ENCODE measurements around the gene CCL7. TPM values are rescaled to one million over a fixed set of nuclear protein-coding genes. Genes with fewer than 3 reads are reported as not detected.

CCL7 gene
- total RNA-seq, 1 donor from 2014 or later, result not detected

DNA sequence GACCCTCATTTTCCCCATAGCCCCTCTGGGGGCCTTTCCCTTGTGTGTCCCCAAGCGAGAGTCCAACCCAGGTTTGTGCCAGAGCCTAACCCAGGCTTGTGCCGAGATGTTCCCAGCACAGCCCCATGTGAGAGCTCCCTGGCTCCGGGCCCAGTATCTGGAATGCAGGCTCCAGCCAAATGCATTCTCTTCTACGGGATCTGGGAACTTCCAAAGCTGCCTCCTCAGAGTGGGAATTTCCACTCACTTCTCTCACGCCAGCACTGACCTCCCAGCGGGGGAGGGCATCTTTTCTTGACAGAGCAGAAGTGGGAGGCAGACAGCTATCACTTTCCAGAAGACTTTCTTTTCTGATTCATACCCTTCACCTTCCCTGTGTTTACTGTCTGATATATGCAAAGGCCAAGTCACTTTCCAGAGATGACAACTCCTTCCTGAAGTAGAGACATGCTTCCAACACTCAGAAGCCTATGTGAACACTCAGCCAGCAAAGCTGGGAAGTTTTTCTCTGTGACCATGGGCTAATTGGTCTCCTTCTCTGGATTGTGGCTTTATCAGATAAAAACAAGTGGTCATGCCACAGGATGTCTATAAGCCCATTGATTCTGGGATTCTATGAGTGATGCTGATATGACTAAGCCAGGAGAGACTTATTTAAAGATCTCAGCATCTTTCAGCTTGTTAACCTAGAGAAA is 17.4 kb upstream of the CCL7 start:
- no peak for TF ChIP-seq CTCF (IDR thresholded peaks at IDR 0.05; ENCODE audit: borderline replicate concordance)
- Histone ChIP-seq H3K4me3 (no peak overlapping the region), H3K4me1 (peaks cover 95% of the 10 kb centered on the region), H3K9me3 (replicated peaks) (no peaks in the 10 kb centered on the region), H3K36me3 (peaks cover 4% of the 10 kb centered on the region), H3K27me3 (ENCODE audit: low read depth) (no peaks in the 10 kb centered on the region), H3K27ac (replicated peaks) (peak overlapping the region; percentile 91)
- peak; percentile 98 for DNase-seq
- intact Hi-C loops (cut with micrococcal nuclease), result no loop called here

- Histone ChIP-seq H3K4me1 (peaks cover 91% of the 10 kb centered on the region), H3K27me3 (ENCODE audit: low read depth) (no peaks in the 10 kb centered on the region), H3K4me3 (no peak overlapping the region), H3K27ac (replicated peaks) (peak overlapping the region; percentile 91), H3K36me3 (peaks cover 4% of the 10 kb centered on the region), H3K9me3 (replicated peaks) (no peaks in the 10 kb centered on the region)
- no peak for TF ChIP-seq CTCF (IDR thresholded peaks at IDR 0.05; ENCODE audit: borderline replicate concordance)
- intact Hi-C loops (cut with micrococcal nuclease), result no loop called here
- no peak for DNase-seq
Measured at GRCh38 chr17:34253139-34253525, 16.9 kb upstream of the CCL7 start.

DNA sequence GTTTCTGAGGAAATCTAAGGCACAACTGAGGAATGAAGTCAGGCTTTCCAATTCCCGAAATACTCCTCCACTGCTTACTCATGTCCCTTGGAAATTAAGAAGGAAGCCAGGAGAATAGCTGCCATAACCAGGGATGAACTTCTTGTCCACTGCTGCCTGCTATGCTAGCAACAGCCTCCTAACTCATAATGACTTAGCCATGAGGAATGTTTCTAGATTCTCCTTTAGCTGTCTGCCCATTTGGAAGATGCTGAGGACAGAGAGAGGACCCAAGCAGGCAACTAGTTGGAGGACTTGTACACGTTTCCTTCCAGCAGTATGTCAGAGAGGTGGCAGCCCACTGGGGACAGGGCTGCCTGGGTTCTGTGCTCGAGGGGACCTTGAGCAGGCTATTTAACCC is 15.9 kb upstream of the CCL7 start:
- TF ChIP-seq CTCF (IDR thresholded peaks at IDR 0.05; ENCODE audit: borderline replicate concordance), result no peak
- no peaks in the 10 kb centered on the region for H3K9me3 ChIP-seq (replicated peaks)
- peak overlapping the region; percentile 65 for H3K4me3 ChIP-seq
- no peak for DNase-seq
- H3K27me3 ChIP-seq (ENCODE audit: low read depth), result no peaks in the 10 kb centered on the region
- intact Hi-C loops (cut with micrococcal nuclease), result no loop called here
- H3K36me3 ChIP-seq, result peaks cover 4% of the 10 kb centered on the region
- peaks cover 81% of the 10 kb centered on the region for H3K4me1 ChIP-seq
- peak overlapping the region; percentile 91 for H3K27ac ChIP-seq (replicated peaks)

- peak within 1 kb of the TSS; percentile 91 for H3K27ac ChIP-seq (replicated peaks)
- no peaks in the 10 kb centered on the region for H3K27me3 ChIP-seq (ENCODE audit: low read depth)
- TF ChIP-seq CTCF (IDR thresholded peaks at IDR 0.05; ENCODE audit: borderline replicate concordance), result no peak
- DNase-seq, result peak; percentile 75
- no peaks in the 10 kb centered on the region for H3K9me3 ChIP-seq (replicated peaks)
- peaks cover 74% of the 10 kb centered on the region for H3K4me1 ChIP-seq
- H3K36me3 ChIP-seq, result peaks cover 4% of the 10 kb centered on the region
- intact Hi-C loops (cut with micrococcal nuclease), result no loop called here
- peak within 1 kb of the TSS; percentile 65 for H3K4me3 ChIP-seq
Measured at GRCh38 chr17:34254651-34255380, 15.2 kb upstream of the CCL7 start, which contains the start of gene CCL2. CCL2 (plus strand) TSS chr17:34255285; CDS start chr17:34255350, 65 bp downstream.

DNA sequence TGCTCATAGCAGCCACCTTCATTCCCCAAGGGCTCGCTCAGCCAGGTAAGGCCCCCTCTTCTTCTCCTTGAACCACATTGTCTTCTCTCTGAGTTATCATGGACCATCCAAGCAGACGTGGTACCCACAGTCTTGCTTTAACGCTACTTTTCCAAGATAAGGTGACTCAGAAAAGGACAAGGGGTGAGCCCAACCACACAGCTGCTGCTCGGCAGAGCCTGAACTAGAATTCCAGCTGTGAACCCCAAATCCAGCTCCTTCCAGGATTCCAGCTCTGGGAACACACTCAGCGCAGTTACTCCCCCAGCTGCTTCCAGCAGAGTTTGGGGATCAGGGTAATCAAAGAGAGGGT is 14.7 kb upstream of the CCL7 start:
- no peak for DNase-seq
- Histone ChIP-seq H3K4me1 (peaks cover 69% of the 10 kb centered on the region), H3K9me3 (replicated peaks) (no peaks in the 10 kb centered on the region), H3K36me3 (peaks cover 4% of the 10 kb centered on the region), H3K27ac (replicated peaks) (peak overlapping the region; percentile 91), H3K27me3 (ENCODE audit: low read depth) (no peaks in the 10 kb centered on the region), H3K4me3 (peak overlapping the region; percentile 65)
- TF ChIP-seq CTCF (IDR thresholded peaks at IDR 0.05; ENCODE audit: borderline replicate concordance), result no peak
- intact Hi-C loops (cut with micrococcal nuclease), result no loop called here
